Measurements from ENCODE around the gene IPCEF1. TPM values are rescaled to one million over a fixed set of nuclear protein-coding genes. Genes with fewer than 3 reads are reported as not detected.

IPCEF1 gene
- total RNA-seq, 4 donors from 2014 or later, result 0.42 to 9.0 (median 3.1) TPM

- H3K27ac ChIP-seq, result no peak overlapping the region
- H3K27me3 ChIP-seq, result no peaks in the 10 kb centered on the region
- no peaks in the 10 kb centered on the region for H3K9me3 ChIP-seq
- no peaks in the 10 kb centered on the region for H3K4me1 ChIP-seq
- H3K4me3 ChIP-seq, result no peak overlapping the region
- no peaks in the 10 kb centered on the region for H3K36me3 ChIP-seq
- WGBS, result 62% methylated on average over 7 of the region's 7 CpGs
- DNase-seq (ENCODE audit: low spot score in 2 of 2), result no peak
- TF ChIP-seq CTCF (IDR thresholded peaks at IDR 0.05), result no peak
- TF ChIP-seq EP300 (IDR thresholded peaks at IDR 0.05), result no peak
- TF ChIP-seq POLR2AphosphoS5 (IDR thresholded peaks at IDR 0.05), result no peak
- TF ChIP-seq POLR2A (IDR thresholded peaks at IDR 0.05), result no peak
These were observed 124.3 kb downstream of the IPCEF1 start for GRCh38 chr6:154232013-154232910.

DNA sequence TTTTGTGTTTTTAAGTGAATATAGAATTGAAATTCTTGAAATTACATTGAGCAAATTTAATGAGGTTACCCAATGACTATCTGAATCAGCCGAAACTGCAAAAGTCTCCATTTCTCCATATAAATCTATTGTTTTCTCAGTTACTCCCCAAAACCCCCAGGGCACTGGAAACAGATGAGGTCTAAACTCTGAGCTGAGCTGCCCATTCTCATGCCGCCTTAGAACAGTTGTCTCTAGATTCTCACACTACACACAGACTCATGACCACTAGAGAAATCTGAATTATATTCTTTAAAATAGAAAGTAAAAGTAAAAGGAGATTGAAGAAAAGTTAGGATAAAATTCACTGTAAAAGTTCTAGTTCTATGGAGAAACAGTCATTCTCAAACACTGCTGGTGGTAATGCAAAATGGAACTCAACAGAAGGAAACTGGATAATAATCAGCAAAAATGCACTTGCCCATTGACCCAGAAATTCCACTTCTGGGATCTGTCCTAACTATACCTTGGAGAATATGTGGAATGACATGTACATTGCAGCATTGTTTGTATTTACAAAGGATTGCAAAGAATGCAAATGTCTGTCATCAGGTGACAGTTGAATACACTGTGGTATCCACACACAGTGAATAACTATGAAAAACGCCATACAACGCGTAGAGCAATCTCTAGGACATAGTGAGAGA lies 125.5 kb downstream of the IPCEF1 start:
- Histone ChIP-seq H3K4me3 (no peak overlapping the region), H3K27me3 (no peaks in the 10 kb centered on the region), H3K27ac (no peak overlapping the region), H3K4me1 (no peaks in the 10 kb centered on the region), H3K9me3 (no peaks in the 10 kb centered on the region), H3K36me3 (no peaks in the 10 kb centered on the region)
- no peak for DNase-seq (ENCODE audit: low spot score in 2 of 2)
- 91% methylated on average over 5 of the region's 5 CpGs for WGBS
- TF ChIP-seq POLR2AphosphoS5 (IDR thresholded peaks at IDR 0.05) (no peak), EP300 (IDR thresholded peaks at IDR 0.05) (no peak), POLR2A (IDR thresholded peaks at IDR 0.05) (no peak), CTCF (IDR thresholded peaks at IDR 0.05) (no peak)

DNA sequence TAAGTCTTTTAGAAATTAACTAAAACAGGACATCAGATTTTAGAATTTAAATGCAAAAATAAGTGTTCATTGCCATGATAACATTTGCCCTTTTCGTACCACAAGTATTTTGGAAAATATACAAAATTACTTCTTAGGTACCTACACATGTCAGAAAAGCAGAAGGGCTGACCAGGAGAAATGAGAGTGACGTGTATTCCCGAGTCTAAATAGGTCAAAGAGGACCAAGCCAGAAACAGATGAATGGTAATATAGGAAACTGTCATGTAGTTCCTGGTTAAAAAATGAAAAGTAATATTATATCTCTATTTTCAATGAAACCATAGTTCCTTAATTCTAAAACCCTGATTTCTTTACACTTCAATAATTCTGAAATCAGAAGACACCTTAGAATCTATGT lies 126.2 kb downstream of the IPCEF1 start:
- 71% methylated on average over 3 of the region's 3 CpGs for WGBS
- DNase-seq (ENCODE audit: low spot score in 2 of 2), result no peak
- Histone ChIP-seq H3K27ac (no peak overlapping the region), H3K36me3 (no peaks in the 10 kb centered on the region), H3K27me3 (no peaks in the 10 kb centered on the region), H3K4me1 (no peaks in the 10 kb centered on the region), H3K4me3 (no peak overlapping the region), H3K9me3 (no peaks in the 10 kb centered on the region)
- TF ChIP-seq CTCF (IDR thresholded peaks at IDR 0.05) (no peak), POLR2AphosphoS5 (IDR thresholded peaks at IDR 0.05) (no peak), POLR2A (IDR thresholded peaks at IDR 0.05) (no peak), EP300 (IDR thresholded peaks at IDR 0.05) (no peak)

DNA sequence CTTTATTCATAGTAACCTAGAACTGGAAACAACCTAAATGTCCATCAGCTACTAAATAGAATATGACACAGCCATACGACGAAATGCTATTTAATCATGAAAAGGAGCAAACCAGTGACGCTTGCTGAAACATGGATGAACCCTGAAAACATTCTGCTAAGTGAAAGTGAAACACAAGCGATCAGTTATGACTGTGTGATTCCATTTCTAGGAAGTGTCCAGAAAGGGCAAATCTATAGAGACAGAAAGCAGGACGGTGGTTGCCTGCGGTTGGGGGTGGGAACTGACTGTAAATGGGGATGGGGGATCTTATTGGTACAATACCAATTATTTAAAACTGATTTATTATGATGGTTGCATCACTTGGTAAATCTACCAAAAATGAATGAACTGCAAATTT lies 126.8 kb downstream of the IPCEF1 start:
- WGBS, result 86% methylated on average over 6 of the region's 6 CpGs
- TF ChIP-seq EP300 (IDR thresholded peaks at IDR 0.05), result no peak
- no peak for TF ChIP-seq POLR2AphosphoS5 (IDR thresholded peaks at IDR 0.05)
- no peak for TF ChIP-seq POLR2A (IDR thresholded peaks at IDR 0.05)
- TF ChIP-seq CTCF (IDR thresholded peaks at IDR 0.05), result no peak
- no peaks in the 10 kb centered on the region for H3K27me3 ChIP-seq
- no peaks in the 10 kb centered on the region for H3K9me3 ChIP-seq
- H3K27ac ChIP-seq, result no peak overlapping the region
- no peaks in the 10 kb centered on the region for H3K4me1 ChIP-seq
- DNase-seq (ENCODE audit: low spot score in 2 of 2), result no peak
- no peaks in the 10 kb centered on the region for H3K36me3 ChIP-seq
- H3K4me3 ChIP-seq, result no peak overlapping the region

GRCh38 chr6:154228521-154228905 lies 128.1 kb downstream of the IPCEF1 start:
- no peaks in the 10 kb centered on the region for H3K36me3 ChIP-seq
- no peaks in the 10 kb centered on the region for H3K27me3 ChIP-seq
- TF ChIP-seq POLR2AphosphoS5 (IDR thresholded peaks at IDR 0.05) (no peak), CTCF (IDR thresholded peaks at IDR 0.05) (no peak), EP300 (IDR thresholded peaks at IDR 0.05) (no peak), POLR2A (IDR thresholded peaks at IDR 0.05) (no peak)
- no peak for DNase-seq (ENCODE audit: low spot score in 2 of 2)
- WGBS, result 80% methylated on average over 4 of the region's 4 CpGs
- H3K27ac ChIP-seq, result no peak overlapping the region
- no peak overlapping the region for H3K4me3 ChIP-seq
- H3K4me1 ChIP-seq, result no peaks in the 10 kb centered on the region
- H3K9me3 ChIP-seq, result no peaks in the 10 kb centered on the region

Measured in suprapubic skin (tissue), 4 donors.